Spleen (tissue), 7 donors: ENCODE measurements around the gene ARL8B.
A peak's percentile ranks its signal among the peaks of the same experiment; 100 is the strongest.

Experiments used
- CTCF ChIP-seq, 11 experiments: fragments of 200-600 bp in 7 of 11; fragments of 450-650 bp in 4 of 11; sonication (generic) in 4 of 11; IDR thresholded peaks in 8 of 11; conservative IDR thresholded peaks in 3 of 11; 1 replicate in 7 of 11; 2 replicates in 4 of 11; pipeline versions ENCODE4 v1.4.0 to v1.8.0; 2016 to 2021; ENCODE audit warnings: antibody characterized with exemption in 11 of 11, inconsistent platforms in 4 of 11, mild to moderate bottlenecking in 1 of 11
- POLR2A ChIP-seq, 3 donors: fragments of 450-650 bp; IDR thresholded peaks; one replicate each; pipeline ENCODE4 v1.5.1; 2017; ENCODE audit warnings: antibody characterized with exemption in 3 of 3, mild to moderate bottlenecking in 1 of 3
- donor health status: DM: no; HTN: no; CAD: no; lungs with moderate emphysema.
- donor health status: DM: no; HTN: no; CAD: no.
- donor health status: DM: no; HTN: no; CAD: no.

GRCh38 chr3:5181469-5182141, 59.5 kb downstream of the ARL8B start:
- no peak for TF ChIP-seq CTCF (IDR thresholded peaks at IDR 0.05 in 8 of 11, conservative IDR thresholded peaks at IDR 0.05 in 3 of 11)
- peak in 1 of 3 donors; percentile 31 for TF ChIP-seq POLR2A (IDR thresholded peaks at IDR 0.05)
